Fibroblast of villous mesenchyme (primary cell): ENCODE measurements around the gene ITCH. TPM values are rescaled to one million over a fixed set of nuclear protein-coding genes. Genes with fewer than 3 reads are reported as not detected.
A peak's percentile ranks its signal among the peaks of the same experiment; 100 is the strongest.
"Not testable (repeated sequence)": the region's sequence is repeated elsewhere in the genome, so short reads cannot be mapped to it uniquely, and the experiment has no call there.

Experiments
- DNase-seq: peaks from one replicate; pipeline ENCODE4 v3.0.0-alpha.2; 2010; ENCODE audit warnings: low read depth
- H3K4me3 ChIP-seq: 2 replicates; pipeline ENCODE4 v1.5.1; 2011; ENCODE audit warnings: low read depth, mild to moderate bottlenecking, low read length
- total RNA-seq: library from RNA; depleted of rRNA; stranded (reverse); fragments of >200 nt; gene quantifications from 2 replicates; pipeline ENCODE4 v1.2.3, GENCODE V29; 2012
- TF ChIP-seq, protein P1 (sequence below): IDR thresholded peaks from 2 replicates; pipeline ENCODE4 v1.5.1; 2012; ENCODE audit warnings: low read depth, mild to moderate bottlenecking, low read length; ENCODE audit not compliant: insufficient read depth

ITCH gene
- total RNA-seq, 1 donor: 88.9 TPM

DNA sequence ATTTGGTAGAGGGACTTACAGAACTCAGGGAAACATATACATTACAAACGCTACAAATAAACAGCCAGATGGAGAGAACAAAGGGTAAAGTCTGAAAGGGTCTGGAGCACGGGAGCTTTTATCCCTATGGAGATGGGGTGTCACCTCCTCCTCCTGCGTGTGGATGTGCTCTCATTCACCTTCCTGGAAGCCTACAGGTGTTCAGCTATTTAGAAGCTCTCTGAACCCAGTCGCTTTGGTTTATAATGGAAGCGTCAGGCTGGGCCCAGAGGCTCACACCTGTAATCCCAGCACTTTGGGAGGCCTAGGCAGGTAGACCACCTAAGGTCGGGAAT lies 17.7 kb upstream of the ITCH start:
- TF ChIP-seq, protein P1, sequence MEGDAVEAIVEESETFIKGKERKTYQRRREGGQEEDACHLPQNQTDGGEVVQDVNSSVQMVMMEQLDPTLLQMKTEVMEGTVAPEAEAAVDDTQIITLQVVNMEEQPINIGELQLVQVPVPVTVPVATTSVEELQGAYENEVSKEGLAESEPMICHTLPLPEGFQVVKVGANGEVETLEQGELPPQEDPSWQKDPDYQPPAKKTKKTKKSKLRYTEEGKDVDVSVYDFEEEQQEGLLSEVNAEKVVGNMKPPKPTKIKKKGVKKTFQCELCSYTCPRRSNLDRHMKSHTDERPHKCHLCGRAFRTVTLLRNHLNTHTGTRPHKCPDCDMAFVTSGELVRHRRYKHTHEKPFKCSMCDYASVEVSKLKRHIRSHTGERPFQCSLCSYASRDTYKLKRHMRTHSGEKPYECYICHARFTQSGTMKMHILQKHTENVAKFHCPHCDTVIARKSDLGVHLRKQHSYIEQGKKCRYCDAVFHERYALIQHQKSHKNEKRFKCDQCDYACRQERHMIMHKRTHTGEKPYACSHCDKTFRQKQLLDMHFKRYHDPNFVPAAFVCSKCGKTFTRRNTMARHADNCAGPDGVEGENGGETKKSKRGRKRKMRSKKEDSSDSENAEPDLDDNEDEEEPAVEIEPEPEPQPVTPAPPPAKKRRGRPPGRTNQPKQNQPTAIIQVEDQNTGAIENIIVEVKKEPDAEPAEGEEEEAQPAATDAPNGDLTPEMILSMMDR: no peak
- no peak overlapping the region for H3K4me3 ChIP-seq
- no peak for DNase-seq

DNA sequence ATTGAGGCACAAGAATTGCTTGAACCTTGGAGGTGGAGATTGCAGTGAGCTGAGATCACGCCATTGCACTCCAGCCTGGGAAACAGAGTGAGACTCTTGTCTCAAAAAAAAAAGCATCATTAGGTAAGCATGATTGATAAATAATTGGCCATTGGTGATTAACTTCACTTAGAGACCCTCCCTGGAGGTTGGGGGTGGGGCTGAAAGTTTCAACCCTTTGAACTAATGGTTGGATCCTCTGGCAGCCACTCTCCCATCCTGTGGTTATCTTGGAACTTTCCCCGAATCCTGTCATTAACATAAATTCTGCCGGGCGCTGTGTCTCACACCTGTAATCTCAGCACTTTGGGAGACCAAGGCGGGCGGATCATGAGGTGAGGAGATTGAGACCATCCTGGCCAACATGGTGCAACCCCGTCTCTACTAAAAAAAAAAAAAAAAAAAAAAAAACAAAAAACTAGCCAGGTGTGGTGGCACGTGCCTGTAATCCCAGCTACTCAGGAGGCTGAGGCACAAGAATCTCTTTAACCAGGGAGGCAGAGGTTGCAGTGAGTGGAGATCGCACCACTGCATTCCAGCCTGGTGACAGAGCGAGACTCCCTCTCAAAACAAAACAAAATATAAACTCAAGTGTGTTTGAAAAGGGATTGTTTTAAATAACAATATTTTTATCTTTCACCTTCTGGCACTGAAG lies 17.1 kb upstream of the ITCH start:
- H3K4me3 ChIP-seq, DNase-seq: not testable (repeated sequence)

DNA sequence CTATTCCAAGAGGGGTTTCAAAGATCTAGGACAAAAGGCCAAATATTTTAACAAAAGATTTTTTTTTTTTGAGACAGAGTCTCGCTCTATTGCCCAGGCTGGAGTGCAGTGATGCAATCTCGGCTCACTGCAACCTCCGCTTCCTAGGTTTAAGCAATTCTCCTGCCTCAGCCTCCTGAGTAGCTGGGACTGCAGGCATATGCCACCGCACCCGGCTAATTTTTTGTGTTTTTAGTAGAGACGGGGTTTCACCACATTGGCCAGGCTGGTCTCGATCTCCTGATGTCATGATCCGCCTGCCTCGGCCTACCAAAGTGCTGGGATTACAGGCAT lies 16.6 kb upstream of the ITCH start:
- H3K4me3 ChIP-seq, DNase-seq: not testable (repeated sequence)

DNA sequence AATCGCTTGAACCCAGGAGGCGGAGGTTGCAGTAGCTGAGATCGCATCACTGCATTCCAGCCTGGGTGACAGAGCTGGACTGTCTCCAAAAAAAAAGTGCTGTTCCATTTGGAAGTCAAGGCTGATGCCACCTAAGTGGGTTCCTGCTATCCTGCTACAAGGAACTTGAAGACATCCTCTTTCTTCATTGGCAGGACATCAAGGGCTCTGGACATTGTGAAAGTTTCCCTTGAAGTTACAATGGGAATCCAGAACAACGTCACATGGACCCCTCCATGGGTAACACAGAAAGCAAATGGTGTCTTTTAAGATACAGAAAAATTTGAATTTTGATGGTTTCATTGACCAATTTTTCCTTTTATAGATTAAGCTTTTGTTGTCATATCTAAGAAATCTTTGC lies 15.5 kb upstream of the ITCH start:
- no peak overlapping the region for H3K4me3 ChIP-seq
- no peak for DNase-seq
- TF ChIP-seq, protein P1: no peak

DNA sequence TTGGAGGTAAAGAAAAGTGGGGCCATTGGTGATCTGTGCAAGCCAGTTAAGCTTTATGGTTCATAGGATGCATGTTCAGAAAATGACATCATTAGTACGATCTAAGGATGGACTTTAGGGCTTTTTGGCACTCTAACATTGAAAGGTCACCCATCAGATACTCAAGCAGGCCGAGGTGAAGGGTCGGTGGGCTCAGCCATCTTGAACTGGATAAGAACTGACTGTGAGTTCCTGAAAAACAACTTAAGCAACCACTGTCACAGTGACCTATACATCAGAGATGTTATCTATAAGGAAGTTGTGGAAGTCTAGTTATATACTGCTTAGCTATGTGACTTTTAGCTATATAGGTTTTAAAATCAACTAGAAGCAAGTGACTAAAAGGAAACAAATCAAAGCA lies 13.0 kb upstream of the ITCH start:
- DNase-seq: no peak
- TF ChIP-seq, protein P1: no peak
- H3K4me3 ChIP-seq: no peak overlapping the region

DNA sequence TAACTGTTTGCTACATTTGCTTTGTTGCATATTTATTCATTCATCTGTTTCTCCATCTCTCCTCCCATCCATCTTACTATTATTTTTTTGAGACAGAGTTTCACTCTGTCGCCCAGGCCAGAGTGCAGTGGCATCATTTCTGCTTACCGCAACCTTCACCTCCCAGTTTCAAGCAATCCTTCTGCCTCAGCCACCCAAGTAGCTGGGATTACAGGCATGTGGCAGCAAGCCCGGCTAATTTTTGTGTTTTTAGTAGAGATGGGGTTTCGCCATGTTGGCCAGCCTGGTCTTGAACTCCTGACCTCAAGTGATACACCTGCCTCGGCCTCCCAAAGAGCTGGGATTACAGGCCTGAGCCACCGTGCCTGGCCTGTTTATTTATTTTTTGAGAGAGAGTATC lies 9.6 kb upstream of the ITCH start:
- DNase-seq: not testable (repeated sequence)

DNA sequence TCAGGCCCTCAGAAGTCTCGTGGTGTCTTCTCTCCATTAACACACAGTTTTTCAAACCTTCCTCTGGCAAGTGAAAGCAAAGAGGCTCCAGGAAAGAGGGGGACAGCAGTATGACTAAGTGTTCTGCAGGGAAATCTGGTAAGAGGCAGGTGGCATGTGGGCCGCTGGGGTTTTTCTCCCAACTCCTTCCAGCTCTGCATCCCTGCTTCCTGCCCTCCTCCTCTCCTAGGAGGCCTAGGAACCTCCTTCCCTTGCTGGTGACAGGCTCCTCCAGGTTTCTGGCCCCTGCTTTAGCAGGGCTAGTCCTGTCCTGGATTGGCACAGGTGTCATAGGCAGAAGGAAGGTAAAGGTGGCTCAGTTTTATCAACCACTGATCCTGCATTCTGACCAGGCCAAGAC lies 7.6 kb upstream of the ITCH start:
- no peak overlapping the region for H3K4me3 ChIP-seq
- no peak for DNase-seq
- TF ChIP-seq, protein P1: no peak

More for the DNA sequence above, 9.6 kb upstream of the ITCH start:
- not testable (repeated sequence) for H3K4me3 ChIP-seq

DNA sequence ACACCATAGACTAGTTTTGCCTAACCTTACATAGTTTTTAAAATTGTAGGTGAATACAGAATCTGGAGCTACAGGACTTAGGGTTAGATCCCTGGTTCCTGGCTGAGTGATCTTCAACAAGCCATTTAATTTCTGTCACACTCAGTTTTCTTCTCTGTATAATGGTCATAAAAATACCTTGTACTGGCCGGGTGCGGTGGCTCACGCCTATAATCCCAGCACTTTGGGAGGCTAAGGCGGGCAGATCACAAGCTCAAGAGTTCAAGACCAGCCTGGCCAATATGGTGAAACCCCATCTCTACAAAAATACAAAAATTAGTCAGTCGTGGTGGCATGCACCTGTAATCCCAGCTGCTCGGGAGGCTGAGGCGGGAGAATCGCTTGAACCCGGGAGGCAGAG lies 3.3 kb upstream of the ITCH start:
- not testable (repeated sequence) for H3K4me3 ChIP-seq, DNase-seq

DNA sequence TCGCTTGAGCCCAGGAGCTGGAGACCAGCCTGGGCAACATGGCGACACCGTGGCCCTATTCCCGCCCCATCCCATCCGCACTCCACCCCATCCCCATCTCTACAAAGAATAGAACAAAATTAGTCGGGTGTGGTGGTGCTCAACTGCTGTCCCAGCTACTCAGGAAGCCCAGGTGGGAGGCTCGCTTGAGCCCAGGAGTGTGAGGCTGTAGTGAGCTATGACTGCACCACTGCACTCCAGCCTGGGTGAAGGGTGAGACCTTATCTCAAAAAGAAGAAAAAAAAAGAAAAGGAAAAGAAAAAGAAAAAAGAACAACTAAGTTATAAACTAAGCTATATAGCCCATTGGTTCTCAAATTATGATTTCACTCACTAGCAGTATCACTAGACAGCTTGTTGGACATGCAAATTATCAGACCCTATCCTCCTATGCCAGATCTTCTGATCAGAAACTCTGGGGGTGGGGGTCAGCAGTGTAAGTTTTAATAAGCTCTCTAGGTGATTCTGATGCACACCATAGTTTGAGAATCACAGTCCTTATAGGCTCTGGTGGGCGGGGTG lies 491 bp upstream of the ITCH start:
- H3K4me3 ChIP-seq: peak overlapping the region; percentile 89
- TF ChIP-seq, protein P1: no peak
- no peak for DNase-seq
